GM12878 (cell line): ENCODE data around the gene NPHP1. TPM values are rescaled to one million over a fixed set of nuclear protein-coding genes. Genes with fewer than 3 reads are reported as not detected.

Source experiments
- ATAC-seq: fragments of 200-7000 bp; cut with Tn5 transposase; 3 replicates; pipeline ENCODE4 v1.9.1; 2020; ENCODE audit warnings: mild to moderate bottlenecking, moderate library complexity
- BruUV-seq: library from RNA; stranded (reverse); fragments of 400-500 nt; replicated peaks from 2 replicates; lab custom pipeline; 2021; lab: Mats Ljungman, UMichigan
- CTCF ChIA-PET: fragments of 300-600 bp; sonication (Branson Sonifier 250); formaldehyde crosslinking; extraction: SDS; loops from one replicate; lab custom pipeline; 2021; ENCODE audit warnings: inconsistent platforms; lab: Yijun Ruan, JAX
- POLR2A ChIA-PET: fragments of 350-600 bp; formaldehyde crosslinking; extraction: SDS; loops from one replicate; lab custom pipeline; 2021; ENCODE audit warnings: inconsistent platforms; lab: Charles Lee
- RAD21 ChIA-PET: fragments of 300-600 bp; sonication (Branson Sonifier 250); formaldehyde crosslinking; loops from one replicate; lab custom pipeline; 2023; ENCODE audit warnings: antibody characterized with exemption; ENCODE audit not compliant: unreplicated experiment; lab: Charles Lee
- SMC1A ChIA-PET: fragments of 300-600 bp; sonication (Branson Sonifier 250); formaldehyde crosslinking; loops from one replicate; lab custom pipeline; 2023; ENCODE audit not compliant: unreplicated experiment, uncharacterized antibody; lab: Charles Lee
- DNase-seq: peaks from one replicate; pipeline ENCODE4 v3.0.0-alpha.2; 2011; ENCODE audit warnings: low read depth, low spot score
- FAIRE-seq: peaks from 3 replicates; lab custom pipeline; 2011; peaks lifted over from hg19 to GRCh38; lab: Jason Lieb, UNC
- H2AFZ ChIP-seq: 2 replicates; pipeline ENCODE4 v1.6.0; 2011; ENCODE audit warnings: low read depth, low read length, control low read depth; ENCODE audit not compliant: control insufficient read depth
- H3K27ac ChIP-seq: 2 replicates; pipeline ENCODE4 v1.5.1; 2011; ENCODE audit warnings: control low read depth; ENCODE audit not compliant: control insufficient read depth, insufficient read depth
- H3K27me3 ChIP-seq, 2 experiments: replicated peaks in 1 of 2; 2 replicates each; pipeline versions ENCODE4 v1.6.0 to v1.6.1; 2011; ENCODE audit warnings: low read length in 1 of 2; ENCODE audit not compliant: control insufficient read depth in 2 of 2, insufficient read depth in 2 of 2
- H3K36me3 ChIP-seq, 2 experiments: 2 replicates each; pipeline ENCODE4 v1.5.1; 2011; ENCODE audit warnings: low read length in 1 of 2; ENCODE audit not compliant: control insufficient read depth in 2 of 2, insufficient read depth in 2 of 2
- H3K4me1 ChIP-seq: 2 replicates; pipeline ENCODE4 v1.6.1; 2011; ENCODE audit warnings: mild to moderate bottlenecking, low read length, moderate library complexity, mixed read lengths; ENCODE audit not compliant: control insufficient read depth, insufficient read depth
- H3K4me2 ChIP-seq: 2 replicates; pipeline ENCODE4 v1.6.0; 2011; ENCODE audit warnings: control low read depth; ENCODE audit not compliant: control insufficient read depth, insufficient read depth
- H3K4me3 ChIP-seq: fragments of 200-600 bp; sonication (generic); 2 replicates; pipeline ENCODE4 v1.5.1; 2016
- H3K79me2 ChIP-seq: 2 replicates; pipeline ENCODE4 v1.6.0; 2011; ENCODE audit warnings: low read length; ENCODE audit not compliant: control insufficient read depth, insufficient read depth
- H3K9ac ChIP-seq: 2 replicates; pipeline ENCODE4 v1.8.0; 2011; ENCODE audit warnings: low read length, control low read depth, mixed read lengths; ENCODE audit not compliant: control insufficient read depth, insufficient read depth
- H3K9me3 ChIP-seq: replicated peaks from 3 replicates; pipeline ENCODE4 v1.5.1; 2011; ENCODE audit warnings: mild to moderate bottlenecking, low read length; ENCODE audit not compliant: control insufficient read depth, insufficient read depth
- H4K20me1 ChIP-seq: 2 replicates; pipeline ENCODE4 v1.6.0; 2011; ENCODE audit not compliant: control insufficient read depth, insufficient read depth
- CEBPB ChIP-seq, 2 experiments: fragments of 150-350 bp in 1 of 2; IDR thresholded peaks; 2 replicates each; pipeline ENCODE4 v1.6.1; 2012 to 2014; ENCODE audit warnings: low read depth in 2 of 2, low read length in 2 of 2, borderline replicate concordance in 1 of 2, inconsistent platforms in 1 of 2
- EZH2 ChIP-seq: IDR thresholded peaks from 2 replicates; pipeline ENCODE4 v1.6.1; 2012; ENCODE audit warnings: low read depth, mild to moderate bottlenecking, control low read depth, inconsistent platforms, low read length, borderline replicate concordance; ENCODE audit not compliant: control insufficient read depth
- IRF4 ChIP-seq: IDR thresholded peaks from 2 replicates; pipeline ENCODE4 v1.6.1; 2011; ENCODE audit warnings: low read depth, low read length
- JUNB ChIP-seq: IDR thresholded peaks from 2 replicates; pipeline ENCODE4 v1.6.1; 2016; ENCODE audit warnings: antibody characterized with exemption, mild to moderate bottlenecking
- NR2F1 ChIP-seq: fragments of 450-650 bp; conservative IDR thresholded peaks from 2 replicates; pipeline ENCODE4 v1.6.1; 2017; ENCODE audit warnings: mild to moderate bottlenecking
- POLR2A ChIP-seq: IDR thresholded peaks from 2 replicates; pipeline ENCODE4 v1.6.1; 2011; ENCODE audit warnings: low read depth, mild to moderate bottlenecking, low read length
- POLR2AphosphoS2 ChIP-seq: IDR thresholded peaks from 2 replicates; pipeline ENCODE4 v1.6.1; 2011; ENCODE audit warnings: low read depth, mild to moderate bottlenecking, low read length, improper control_type of control experiment, moderate library complexity
- RCOR1 ChIP-seq: conservative IDR thresholded peaks from 2 replicates; pipeline ENCODE4 v1.6.1; 2012; ENCODE audit warnings: low read depth, low read length, improper control_type of control experiment
- RELA ChIP-seq: fragments of 450-650 bp; IDR thresholded peaks from 2 replicates; pipeline ENCODE4 v1.8.0; 2014; ENCODE audit warnings: borderline replicate concordance; ENCODE audit not compliant: partially characterized antibody
- RFX5 ChIP-seq: IDR thresholded peaks from 2 replicates; pipeline ENCODE4 v1.6.1; 2011; ENCODE audit warnings: low read depth, low read length, improper control_type of control experiment
- YBX1 ChIP-seq: fragments of 450-650 bp; IDR thresholded peaks from 2 replicates; pipeline ENCODE4 v1.6.1; 2016; ENCODE audit warnings: antibody characterized with exemption
- YY1 ChIP-seq: IDR thresholded peaks from 2 replicates; pipeline ENCODE4 v1.6.1; 2011; ENCODE audit warnings: low read depth, mild to moderate bottlenecking, low read length
- WGBS: methylation state at CpG from one replicate; pipeline ENCODE4 v1.1.6; 2016; ENCODE audit warnings: low lambda C conversion rate; ENCODE audit not compliant: insufficient replicate concordance, insufficient coverage; ENCODE audit errors: missing lambda C conversion rate; 5-methylcytosine and 5-hydroxymethylcytosine counted together
- in situ Hi-C: fragments of 300-500 bp; cut with MboI; formaldehyde crosslinking; loops from 9 replicates; pipeline ENCODE4 v1.14.3; 2018; ENCODE audit warnings: mixed read lengths
- intact Hi-C: fragments of 100-400 bp; cut with micrococcal nuclease; formaldehyde crosslinking; loops from one replicate; pipeline ENCODE4 v1.14.2; 2022; ENCODE audit not compliant: unreplicated experiment
- polyA plus RNA-seq, 11 experiments: library from polyadenylated mRNA; depleted of rRNA in 4 of 11; unstranded in 6 of 11; stranded (reverse) in 5 of 11; fragments of >200 nt; fragmentation: Nextera tagmentation in 4 of 11; fragmentation: Illumina TruSeq in 1 of 11; extraction: Ambion mirVana in 4 of 11; extraction: Trizol in 1 of 11; gene quantifications; 1 replicate in 1 of 11; 2 replicates in 10 of 11; pipeline versions ENCODE4 v1.2.1 to v1.2.3, GENCODE V29; 2011 to 2016; ENCODE audit warnings: inconsistent platforms in 2 of 11, missing spikeins in 2 of 11, low read depth in 1 of 11
- total RNA-seq, 4 experiments: library from RNA; depleted of rRNA in 3 of 4; stranded (reverse); fragments of >200 nt in 3 of 4; fragmentation: Illumina TruSeq in 1 of 4; extraction: Trizol in 1 of 4; gene quantifications; 2 replicates each; pipeline versions ENCODE4 v1.2.1 to v1.2.3, GENCODE V29; 2013 to 2021
- TF ChIP-seq, protein P1 (sequence below): fragments of 450-650 bp; IDR thresholded peaks from 2 replicates; pipeline ENCODE4 v1.6.1; 2017; ENCODE audit warnings: borderline replicate concordance
- TF ChIP-seq, protein P2 (sequence below): fragments of 450-650 bp; formaldehyde crosslinking; IDR thresholded peaks from 2 replicates; pipeline ENCODE4 v1.5.0; 2022; ENCODE audit warnings: mild to moderate bottlenecking, missing genetic modification characterization
- TF ChIP-seq, protein P3 (sequence below): fragments of 150-350 bp; IDR thresholded peaks from 2 replicates; pipeline ENCODE4 v1.6.1; 2014; ENCODE audit warnings: mild to moderate bottlenecking, low read depth, low read length

Gene NPHP1
- total and polyA plus RNA-seq, 10 of the 15 experiments (the other 5 are each of a cell fraction or from before 2014, with no cell fraction given) = 0.23 to 3.5 (median 1.2) TPM

DNA sequence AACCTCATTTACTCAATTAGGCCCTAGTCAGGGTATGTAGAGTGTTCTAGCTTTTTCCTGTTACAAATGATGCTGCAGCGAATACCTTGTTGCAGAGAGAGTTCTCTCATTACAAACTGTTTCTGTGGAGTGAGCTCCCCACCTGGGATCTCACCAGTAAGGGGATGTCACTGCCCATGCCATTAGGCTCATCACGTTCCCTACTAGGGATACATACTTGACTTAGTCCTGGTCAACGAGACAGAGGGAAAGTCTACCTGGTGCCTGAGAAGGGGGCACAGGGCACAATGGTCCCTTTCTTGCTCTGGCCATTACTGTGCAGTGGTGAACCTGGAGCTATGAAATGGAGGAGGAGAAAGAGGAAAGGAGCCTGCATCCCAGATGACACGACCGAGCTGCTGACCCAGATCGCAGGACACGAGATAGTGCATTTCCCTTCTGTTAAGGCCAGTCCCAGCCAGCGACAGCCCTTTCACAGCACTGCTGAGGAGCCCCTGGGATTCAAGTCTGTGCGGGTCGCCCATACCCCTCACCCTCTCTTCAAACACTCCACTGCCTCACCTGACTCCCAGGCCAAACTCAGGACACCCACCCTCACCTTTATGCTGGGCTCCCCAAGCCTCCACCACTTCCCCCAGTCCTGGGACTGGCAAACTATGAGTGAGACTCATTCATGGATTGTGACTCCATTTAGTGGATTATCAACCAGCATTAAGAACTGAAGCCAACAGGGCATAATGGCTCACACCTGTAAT, 105.2 kb downstream of the NPHP1 start:
- no peak overlapping the region for H3K4me3 ChIP-seq
- no peak overlapping the region for H3K27ac ChIP-seq
- intact Hi-C loops (no loop called here), in situ Hi-C loops (no loop called here)
- DNase-seq (no peak), ATAC-seq (no peak), FAIRE-seq (no peak)
- H2AFZ ChIP-seq = no peak overlapping the region
- no peak overlapping the region for H3K9ac ChIP-seq
- POLR2A ChIA-PET = no interaction called here
- no peak overlapping the region for H3K4me2 ChIP-seq
- H3K4me1 ChIP-seq = no peaks in the 10 kb centered on the region
- RAD21 ChIA-PET = no interaction called here
- H4K20me1 ChIP-seq = no peaks in the 10 kb centered on the region
- CTCF ChIA-PET = no interaction called here
- no peaks in the 10 kb centered on the region for H3K9me3 ChIP-seq
- no peaks in the 10 kb centered on the region for H3K27me3 ChIP-seq
- BruUV-seq = no TSS peak
- no peaks in the 10 kb centered on the region for H3K79me2 ChIP-seq
- WGBS = 31% methylated on average over 8 of the region's 10 CpGs
- SMC1A ChIA-PET = interaction anchor here (1.1 kb wide), 1 partner anchor 57 kb away, joined by 3 read pairs; no protein-coding TSS in a partner anchor
- H3K36me3 ChIP-seq = no peaks in the 10 kb centered on the region
- TF ChIP-seq EZH2 = no peak
- TF ChIP-seq RELA = no peak
- no peak for TF ChIP-seq IRF4
- no peak for TF ChIP-seq CEBPB (IDR thresholded peaks at IDR 0.05; ENCODE audit: borderline replicate concordance in 1 of 2, low read depth in 2 of 2, low read length in 2 of 2)
- TF ChIP-seq YY1 = no peak
- TF ChIP-seq, protein P1, sequence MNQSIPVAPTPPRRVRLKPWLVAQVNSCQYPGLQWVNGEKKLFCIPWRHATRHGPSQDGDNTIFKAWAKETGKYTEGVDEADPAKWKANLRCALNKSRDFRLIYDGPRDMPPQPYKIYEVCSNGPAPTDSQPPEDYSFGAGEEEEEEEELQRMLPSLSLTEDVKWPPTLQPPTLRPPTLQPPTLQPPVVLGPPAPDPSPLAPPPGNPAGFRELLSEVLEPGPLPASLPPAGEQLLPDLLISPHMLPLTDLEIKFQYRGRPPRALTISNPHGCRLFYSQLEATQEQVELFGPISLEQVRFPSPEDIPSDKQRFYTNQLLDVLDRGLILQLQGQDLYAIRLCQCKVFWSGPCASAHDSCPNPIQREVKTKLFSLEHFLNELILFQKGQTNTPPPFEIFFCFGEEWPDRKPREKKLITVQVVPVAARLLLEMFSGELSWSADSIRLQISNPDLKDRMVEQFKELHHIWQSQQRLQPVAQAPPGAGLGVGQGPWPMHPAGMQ = no peak
- no peak for TF ChIP-seq YBX1
- TF ChIP-seq RCOR1 = no peak
- no peak for TF ChIP-seq POLR2A
- no peak for TF ChIP-seq NR2F1
- TF ChIP-seq, protein P2, sequence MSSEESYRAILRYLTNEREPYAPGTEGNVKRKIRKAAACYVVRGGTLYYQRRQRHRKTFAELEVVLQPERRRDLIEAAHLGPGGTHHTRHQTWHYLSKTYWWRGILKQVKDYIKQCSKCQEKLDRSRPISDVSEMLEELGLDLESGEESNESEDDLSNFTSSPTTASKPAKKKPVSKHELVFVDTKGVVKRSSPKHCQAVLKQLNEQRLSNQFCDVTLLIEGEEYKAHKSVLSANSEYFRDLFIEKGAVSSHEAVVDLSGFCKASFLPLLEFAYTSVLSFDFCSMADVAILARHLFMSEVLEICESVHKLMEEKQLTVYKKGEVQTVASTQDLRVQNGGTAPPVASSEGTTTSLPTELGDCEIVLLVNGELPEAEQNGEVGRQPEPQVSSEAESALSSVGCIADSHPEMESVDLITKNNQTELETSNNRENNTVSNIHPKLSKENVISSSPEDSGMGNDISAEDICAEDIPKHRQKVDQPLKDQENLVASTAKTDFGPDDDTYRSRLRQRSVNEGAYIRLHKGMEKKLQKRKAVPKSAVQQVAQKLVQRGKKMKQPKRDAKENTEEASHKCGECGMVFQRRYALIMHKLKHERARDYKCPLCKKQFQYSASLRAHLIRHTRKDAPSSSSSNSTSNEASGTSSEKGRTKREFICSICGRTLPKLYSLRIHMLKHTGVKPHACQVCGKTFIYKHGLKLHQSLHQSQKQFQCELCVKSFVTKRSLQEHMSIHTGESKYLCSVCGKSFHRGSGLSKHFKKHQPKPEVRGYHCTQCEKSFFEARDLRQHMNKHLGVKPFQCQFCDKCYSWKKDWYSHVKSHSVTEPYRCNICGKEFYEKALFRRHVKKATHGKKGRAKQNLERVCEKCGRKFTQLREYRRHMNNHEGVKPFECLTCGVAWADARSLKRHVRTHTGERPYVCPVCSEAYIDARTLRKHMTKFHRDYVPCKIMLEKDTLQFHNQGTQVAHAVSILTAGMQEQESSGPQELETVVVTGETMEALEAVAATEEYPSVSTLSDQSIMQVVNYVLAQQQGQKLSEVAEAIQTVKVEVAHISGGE (CRISPR knock-in tag) = no peak
- TF ChIP-seq POLR2AphosphoS2 = no peak
- TF ChIP-seq JUNB = no peak
- TF ChIP-seq RFX5 = no peak
- TF ChIP-seq, protein P3, sequence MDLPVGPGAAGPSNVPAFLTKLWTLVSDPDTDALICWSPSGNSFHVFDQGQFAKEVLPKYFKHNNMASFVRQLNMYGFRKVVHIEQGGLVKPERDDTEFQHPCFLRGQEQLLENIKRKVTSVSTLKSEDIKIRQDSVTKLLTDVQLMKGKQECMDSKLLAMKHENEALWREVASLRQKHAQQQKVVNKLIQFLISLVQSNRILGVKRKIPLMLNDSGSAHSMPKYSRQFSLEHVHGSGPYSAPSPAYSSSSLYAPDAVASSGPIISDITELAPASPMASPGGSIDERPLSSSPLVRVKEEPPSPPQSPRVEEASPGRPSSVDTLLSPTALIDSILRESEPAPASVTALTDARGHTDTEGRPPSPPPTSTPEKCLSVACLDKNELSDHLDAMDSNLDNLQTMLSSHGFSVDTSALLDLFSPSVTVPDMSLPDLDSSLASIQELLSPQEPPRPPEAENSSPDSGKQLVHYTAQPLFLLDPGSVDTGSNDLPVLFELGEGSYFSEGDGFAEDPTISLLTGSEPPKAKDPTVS = no peak
